ENCODE data around the gene BAX.

The BAX gene

DNA sequence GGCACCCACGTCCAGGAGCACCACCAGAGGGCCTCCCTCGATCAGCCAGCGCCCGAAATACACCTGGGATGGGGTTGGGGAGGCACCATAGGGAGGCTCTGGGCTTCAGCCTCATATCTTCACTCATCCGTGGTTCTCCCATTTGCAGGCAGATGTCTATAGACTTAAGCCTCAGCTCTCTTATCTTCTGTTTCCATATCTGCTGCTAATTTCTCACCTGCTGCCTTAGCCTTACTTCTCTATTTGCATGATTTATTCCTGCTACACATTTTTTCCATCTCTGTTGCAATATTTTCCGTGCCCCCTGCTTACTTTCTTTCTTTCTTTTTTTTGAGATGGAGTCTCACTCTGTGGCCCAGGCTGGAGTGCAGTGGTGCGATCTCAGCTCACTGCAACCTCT lies 32.6 kb downstream of the BAX start:
- DNase-seq (ENCODE audit: low spot score): no peak

DNA sequence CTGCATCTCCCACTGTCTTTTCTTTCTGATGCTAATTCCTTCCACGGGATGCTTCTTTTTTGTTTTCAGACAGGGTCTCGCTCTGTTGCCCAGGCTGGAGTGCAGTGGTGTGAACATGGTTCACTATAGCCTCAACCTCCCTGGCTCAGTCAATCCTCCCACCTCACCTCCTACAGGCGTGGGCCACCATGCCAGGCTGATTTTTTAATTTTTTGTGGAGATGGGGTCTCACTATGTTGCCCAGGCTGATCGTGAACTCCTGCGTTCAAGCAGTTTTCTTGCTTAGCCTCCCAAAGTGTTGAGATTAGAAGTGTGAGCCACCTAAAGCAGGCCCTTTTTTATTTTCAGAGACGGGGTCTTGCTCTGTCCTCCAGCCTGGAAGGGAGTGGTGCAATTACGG lies 33.6 kb downstream of the BAX start:
- no peak for DNase-seq (ENCODE audit: low spot score)

DNA sequence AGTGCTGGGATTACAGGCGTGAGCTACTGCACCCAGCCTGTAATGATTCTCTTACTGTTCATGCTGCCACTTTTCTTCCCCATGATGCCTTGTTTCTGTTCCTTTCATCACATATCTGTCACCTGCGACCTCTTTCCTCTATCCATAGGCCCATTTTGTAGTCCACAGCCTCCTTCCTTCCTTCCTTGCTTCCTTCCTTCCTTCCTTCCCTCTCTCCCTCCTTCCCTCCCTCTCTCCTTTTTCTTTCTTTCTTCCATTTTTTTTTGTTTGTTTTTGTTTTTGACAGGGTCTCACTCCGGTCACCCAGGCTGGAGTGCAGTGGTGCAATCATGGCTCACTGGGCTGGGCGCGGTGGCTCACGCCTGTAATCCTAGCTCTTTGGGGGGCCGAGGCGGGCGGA lies 34.2 kb downstream of the BAX start:
- no peak for DNase-seq (ENCODE audit: low spot score)

DNA sequence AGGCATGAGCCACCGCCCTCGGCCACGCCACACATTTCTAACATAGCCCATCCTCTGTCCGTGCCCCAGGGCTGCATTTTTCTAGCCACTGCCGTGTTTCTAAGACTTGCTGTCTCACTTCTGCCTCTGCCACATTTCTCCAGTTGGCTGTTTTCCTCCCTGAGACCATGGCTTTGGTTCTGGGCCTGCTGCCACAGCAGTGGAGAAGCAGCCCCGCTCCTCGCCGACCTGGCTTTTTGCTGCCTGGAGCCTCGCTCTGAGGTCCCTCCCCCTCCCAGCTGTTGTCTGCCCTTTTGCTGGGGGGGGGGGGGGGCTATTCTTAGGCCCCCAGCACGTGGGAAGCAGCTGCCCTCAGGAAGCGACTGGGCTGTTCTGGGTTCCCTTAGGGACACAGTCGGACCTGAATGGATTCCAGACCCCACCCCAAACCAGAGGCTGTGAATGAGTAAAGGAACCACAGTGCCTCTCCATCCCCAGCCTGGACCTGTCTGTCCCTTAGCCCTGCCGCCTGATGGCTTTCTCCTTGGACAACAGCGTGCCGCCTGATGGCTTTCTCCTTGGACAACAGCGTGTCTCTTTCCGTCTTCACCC lies 35.1 kb downstream of the BAX start:
- DNase-seq (ENCODE audit: low spot score): no peak

DNA sequence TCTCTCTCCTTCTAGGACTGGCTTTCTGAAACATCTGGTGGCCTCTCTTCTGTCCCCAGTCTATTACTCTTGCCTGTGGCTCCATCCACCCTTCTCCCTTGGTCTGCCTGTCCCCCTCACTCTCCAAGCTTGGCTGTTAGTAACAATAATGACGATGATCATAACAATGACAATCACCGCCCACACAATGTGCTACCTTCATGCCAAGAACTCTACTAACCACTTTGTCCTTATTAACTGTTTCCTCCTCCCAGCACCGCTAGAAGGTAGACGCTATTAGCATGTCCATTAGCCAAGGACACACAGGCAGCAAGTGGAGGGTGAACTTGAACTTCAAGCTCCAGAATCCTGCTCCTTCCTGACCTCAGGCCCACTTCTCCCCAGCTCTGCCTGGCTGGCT lies 35.7 kb downstream of the BAX start:
- DNase-seq (ENCODE audit: low spot score): no peak

DNA sequence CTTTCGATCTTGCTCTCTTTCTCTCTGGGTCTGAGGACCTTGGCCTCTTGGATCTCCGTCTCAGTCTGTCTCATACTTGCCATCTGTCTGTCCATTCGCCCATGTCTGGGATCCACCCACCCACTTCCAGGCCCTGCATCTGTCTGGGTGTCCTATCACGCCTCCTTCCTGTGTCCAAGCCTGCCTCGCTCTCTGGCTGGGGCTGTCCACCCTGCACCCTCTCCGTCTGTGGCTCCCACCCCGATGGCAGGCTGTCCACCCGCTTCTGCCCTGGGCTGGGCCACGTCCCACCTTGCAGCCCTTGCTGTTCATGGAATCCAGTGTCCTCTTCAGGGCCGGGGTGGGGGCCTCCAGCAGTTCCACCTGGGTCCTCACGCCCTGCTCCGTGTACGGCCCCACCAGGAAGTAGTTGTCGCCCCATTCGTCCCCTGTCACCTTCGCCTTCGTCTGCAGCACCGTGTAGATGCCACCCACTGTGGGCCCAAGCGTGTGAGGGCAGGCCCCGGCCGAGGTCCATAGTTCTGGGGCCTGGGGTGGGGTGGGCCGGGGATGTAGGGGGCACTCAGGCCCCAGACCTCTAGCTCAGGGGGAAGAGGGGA lies 36.4 kb downstream of the BAX start:
- DNase-seq (ENCODE audit: low spot score): no peak

DNA sequence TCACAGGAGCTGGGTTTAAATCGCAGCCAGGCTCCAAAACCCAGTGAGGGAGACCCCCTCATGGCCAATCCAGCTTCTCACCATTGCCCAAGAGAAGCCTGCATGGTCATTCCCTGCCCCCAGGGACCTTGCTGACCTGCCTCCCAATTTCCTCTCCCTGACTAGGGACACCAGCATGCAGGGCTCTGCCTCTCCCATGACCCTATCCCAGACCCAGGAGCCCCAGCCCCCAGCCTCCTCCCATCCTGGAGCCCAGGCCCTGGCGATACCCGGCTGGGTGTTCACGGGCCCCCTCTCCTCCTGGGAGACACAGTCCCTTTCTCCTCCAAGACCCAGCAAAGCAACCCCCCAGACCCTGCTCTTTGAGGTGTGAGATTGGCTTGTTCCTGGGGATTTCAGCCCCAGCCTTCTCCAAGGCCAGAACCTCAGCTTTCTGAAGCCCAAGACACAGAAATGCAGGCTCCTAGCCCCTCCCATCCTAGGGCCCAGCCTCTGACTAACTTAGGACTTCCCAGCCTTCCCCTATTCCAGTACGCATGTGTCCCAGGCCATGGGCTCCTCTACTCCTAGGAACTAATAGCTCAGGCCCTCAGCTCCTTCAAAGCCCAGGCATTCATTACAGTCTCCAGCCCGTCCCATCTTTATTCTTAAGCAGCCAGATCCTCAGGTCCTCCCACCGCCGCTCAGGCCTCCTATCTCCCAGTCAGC lies 37.4 kb downstream of the BAX start:
- peak; percentile 77 for DNase-seq (ENCODE audit: low spot score)

DNA sequence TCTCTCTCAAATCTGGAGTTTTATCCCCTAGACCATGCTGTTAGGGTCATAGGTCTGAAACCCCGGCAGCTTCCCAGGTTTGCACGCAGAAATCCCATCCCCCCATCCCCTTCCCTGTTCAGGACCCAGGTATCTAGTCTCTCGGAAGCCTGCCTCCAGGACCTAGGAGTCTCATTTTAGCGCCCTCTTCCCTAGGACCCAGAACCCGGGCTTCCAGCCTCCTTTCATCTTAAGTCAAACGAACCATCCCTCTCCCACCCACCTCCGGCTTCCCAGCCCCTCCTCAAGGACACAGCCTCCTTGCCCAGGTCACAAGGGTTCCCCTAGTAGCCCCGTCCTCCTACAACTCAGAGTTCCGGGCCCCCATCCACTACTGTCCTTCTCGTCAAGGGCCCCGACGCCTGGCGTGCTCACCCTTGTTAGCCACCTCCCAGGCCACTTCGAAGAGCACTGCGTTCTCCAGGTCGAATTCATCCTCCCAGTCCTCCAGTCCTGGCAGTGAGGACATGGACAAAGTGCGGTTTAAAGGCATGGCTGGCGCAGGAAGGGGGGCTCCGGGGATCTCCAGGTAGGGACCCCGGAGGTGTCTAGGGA lies 38.0 kb downstream of the BAX start:
- DNase-seq (ENCODE audit: low spot score): no peak

DNA sequence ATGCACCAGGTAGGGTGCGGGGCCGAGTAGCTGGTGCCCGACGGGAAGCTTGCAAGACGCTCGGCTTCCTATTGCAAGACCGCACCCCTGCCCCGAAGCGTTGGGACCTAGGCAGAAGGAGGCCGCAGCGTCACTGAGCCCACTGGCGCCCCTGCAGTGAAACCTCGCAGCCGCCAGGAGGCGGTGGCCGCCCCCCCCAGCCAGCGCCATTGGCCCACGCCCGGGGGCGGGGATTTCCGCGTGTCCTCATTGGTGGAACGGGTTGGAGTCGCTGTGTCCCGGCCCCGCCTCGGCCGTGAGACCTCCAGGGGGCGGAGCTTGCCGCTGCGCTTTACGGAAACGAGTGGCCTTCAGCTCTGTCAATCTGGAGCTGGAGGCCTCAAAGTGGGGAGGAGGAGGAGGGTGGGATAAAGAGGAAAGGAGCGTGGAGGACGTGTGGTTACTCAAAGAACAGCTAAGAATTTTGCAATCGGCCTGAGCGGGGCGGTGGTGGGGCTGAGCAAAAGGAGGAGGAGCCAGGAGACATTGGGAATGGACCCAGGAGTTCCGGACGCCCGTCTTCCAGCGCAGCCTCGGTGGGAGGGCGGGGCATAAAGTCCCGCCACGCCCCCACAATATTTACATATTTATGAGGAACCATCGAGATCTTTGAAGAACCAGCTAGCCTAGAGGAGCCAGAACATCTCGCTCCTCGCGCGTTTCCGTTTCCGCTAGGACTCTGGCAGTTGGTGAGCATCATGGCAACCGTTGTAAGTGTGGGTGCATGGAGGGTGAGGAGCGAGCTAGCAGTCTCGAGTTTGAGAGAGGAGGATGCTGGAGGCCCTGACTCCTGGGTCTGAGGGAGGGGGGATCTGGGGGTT lies 38.7 kb downstream of the BAX start, which contains the start of the genes GYS1 and RUVBL2:
Gene GYS1 (minus strand): TSS at position 135 of the 860 bp plus-strand sequence. CDS start 197 bp downstream, outside the sequence.
Gene RUVBL2 (plus strand): TSS at position 713 of the 860 bp plus-strand sequence. CDS start 25 bp downstream, at position 738.
- peak; percentile 100 for DNase-seq (ENCODE audit: low spot score)

DNA sequence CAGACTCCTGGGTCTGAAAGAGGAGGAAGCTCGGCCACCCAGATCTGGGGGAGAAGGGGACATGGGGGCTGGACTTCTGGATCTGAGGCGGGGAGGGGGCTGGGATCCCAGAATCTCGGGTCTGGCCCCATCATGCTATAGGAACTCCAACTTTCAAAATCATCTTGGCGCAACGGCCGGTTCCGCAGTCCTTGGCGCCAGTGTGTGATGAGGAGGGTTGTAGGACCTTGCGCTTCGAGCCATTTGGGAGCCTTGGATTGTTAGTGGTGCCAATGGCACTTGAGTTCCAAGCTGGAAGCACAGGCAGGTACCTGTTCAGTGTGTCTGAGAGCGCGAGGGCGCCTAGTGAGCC lies 39.3 kb downstream of the BAX start:
- DNase-seq (ENCODE audit: low spot score): no peak

DNA sequence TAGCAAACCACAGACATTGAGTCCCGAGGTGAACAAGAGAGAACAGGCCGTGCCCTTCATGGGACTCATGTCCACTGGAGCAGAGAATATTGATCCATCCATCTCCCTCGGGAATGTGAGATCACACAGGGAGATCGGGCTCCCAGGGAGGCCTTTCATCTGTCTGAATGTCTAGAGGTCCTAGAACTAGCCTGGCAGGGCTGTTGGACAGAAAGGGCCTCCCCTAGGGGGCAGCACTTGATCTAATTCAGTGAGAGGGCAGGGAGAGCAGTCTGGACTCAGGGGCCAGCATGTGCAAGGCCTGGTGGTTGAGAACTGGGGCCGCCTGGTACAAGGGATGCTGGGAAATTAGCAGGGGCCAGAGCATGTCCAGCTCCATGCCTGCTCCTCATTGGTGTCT lies 43.3 kb downstream of the BAX start:
- peak; percentile 48 for DNase-seq (ENCODE audit: low spot score)

DNA sequence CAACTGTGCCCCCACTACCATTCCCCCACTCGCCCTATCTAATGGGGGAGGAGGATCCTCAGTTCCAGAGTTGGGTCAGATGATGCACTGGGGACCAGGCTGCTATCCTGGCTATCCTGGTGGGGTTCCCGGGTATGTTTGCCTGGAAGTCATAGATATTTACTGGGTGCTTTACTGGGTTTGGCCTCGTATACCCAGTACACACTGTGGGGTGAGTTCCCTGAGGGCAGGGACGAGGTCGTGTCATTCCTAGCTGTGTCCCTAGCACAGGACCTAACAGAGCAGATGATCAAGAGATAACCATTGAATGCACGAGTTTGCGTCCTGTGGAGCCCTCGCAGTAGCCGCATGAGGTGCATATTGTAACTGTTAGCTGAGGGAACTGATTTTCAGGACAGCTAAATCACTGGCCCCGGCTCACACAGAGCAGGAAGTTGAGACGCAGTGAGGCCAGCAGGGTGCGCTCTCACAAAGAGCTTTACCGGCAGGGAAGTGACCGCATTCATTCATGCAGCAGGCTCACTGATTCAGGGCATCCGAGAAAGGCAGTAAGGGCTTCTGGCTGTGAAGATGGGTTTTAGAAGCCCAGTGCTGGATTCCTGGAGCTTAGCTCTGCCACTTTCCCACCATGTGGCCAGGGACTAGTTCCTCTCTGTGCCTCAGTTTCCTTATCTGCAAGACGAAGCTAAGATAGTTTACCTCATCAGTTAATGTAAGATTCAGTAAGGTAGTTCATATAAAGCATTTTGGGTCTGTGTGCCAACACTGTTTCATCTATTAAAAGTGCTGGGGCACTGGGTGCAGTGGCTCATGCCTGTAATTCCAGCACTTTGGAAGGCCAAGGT lies 45.0 kb downstream of the BAX start:
- peak; percentile 77 for DNase-seq (ENCODE audit: low spot score)

DNA sequence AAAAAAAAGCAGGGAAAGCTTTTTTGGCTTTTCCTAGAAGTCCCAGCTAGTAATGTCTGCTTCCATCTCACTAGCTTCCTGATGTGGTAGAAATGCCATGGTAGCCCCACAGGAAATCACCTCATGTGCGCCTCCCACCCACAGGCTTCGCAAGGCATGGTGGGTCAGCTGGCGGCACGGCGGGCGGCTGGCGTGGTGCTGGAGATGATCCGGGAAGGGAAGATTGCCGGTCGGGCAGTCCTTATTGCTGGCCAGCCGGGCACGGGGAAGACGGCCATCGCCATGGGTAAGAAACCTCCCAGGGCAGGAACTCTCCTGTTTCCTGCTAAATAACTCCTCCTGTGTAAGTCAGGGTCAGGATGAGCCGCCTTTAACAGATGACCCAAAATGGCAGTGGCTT lies 49.5 kb downstream of the BAX start:
- no peak for DNase-seq (ENCODE audit: low spot score)

DNA sequence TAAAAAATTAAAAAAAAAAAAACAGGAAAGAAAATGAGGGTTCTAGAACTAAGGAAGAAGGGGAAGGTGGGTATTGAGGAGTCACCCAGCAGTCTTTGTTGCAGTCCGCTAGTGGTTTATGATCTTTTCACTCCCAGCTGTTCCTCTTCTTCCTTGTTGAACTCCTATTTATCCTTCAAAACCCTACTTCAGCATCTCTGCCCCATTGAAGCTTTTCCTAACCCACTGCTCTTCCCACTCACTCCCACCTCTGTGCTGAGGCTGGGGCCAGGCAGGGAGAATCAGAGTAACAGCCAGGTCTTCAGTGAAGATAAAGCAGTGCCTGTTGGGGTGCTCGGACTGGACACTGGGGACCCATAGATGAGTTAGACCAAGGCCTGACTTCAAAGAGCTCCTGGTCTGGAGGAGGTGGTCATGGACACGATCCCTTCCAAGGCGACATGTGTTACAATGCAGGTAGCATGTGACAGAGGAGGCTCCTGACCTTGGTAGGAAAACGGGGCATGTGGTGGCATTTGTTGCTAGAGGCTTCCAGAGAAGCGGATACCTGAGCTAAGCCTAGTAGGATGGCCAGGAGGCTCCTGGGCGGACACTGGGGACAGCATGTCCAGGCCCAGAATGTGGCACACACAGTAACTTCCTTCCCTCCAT lies 50.4 kb downstream of the BAX start:
- DNase-seq (ENCODE audit: low spot score): no peak

DNA sequence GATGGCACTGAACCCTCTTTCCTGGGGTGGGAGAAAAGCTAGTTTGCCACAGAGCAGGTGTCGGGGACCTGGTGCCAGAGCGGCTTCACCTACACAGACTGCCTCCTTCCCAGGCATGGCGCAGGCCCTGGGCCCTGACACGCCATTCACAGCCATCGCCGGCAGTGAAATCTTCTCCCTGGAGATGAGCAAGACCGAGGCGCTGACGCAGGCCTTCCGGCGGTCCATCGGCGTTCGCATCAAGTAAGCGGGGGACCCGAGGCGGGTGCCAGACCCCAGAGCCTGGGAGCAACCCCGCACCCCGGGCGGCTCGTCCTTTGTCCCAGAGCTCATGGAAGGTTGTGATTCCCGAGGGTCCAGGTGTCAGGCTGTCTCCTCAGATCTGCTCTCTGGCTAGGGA lies 52.2 kb downstream of the BAX start:
- no peak for DNase-seq (ENCODE audit: low spot score)

DNA sequence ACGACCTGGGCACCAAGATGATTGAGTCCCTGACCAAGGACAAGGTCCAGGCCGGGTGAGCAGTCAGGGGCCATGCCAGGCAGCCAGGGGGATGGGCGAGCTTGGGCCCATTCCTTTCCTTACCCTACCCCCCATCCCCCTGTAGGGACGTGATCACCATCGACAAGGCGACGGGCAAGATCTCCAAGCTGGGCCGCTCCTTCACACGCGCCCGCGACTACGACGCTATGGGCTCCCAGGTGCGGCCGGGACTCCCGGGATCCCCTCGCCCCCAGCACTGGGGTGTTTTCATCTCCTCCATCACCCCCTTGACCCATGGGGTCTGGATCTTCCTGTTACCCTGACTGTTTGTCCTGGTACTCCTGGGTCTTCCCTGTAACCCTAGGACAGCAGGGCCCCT lies 55.2 kb downstream of the BAX start:
- DNase-seq (ENCODE audit: low spot score): no peak

DNA sequence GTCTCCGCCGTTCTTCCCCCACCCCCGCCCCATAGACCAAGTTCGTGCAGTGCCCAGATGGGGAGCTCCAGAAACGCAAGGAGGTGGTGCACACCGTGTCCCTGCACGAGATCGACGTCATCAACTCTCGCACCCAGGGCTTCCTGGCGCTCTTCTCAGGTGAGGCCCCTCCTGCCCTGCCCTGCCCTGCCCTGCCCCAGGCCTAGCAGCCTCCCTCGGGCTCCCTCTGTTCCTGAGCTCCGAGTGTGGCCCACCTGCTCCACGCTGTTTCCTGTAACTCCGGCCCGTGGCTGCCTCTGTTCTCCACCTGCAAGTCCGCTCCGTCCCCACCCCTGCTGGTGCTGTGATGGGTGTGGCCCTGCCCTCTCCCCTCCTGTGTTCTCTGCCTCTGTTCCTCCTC lies 55.8 kb downstream of the BAX start:
- DNase-seq (ENCODE audit: low spot score): no peak

DNA sequence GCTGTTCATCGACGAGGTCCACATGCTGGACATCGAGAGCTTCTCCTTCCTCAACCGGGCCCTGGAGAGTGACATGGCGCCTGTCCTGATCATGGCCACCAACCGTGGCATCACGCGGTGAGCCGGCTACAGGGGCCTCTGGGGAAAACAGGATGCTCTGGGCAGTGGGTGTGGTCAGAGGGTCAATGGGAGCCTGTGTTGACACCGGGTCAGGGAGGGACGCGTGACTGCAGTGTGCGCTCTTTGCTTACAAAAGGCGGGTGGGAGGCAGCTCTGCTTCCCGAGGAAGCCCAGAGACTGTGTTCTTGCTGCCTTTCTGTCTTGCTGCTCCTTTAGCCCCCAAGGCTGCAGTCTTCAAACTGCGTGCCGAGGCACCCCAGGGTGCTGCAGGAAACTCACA lies 56.5 kb downstream of the BAX start:
- DNase-seq (ENCODE audit: low spot score): no peak
